HG03103 (cell line): ENCODE measurements around the gene TFF1.

Experiments used
- ATAC-seq: cut with Tn5 transposase; IDR thresholded peaks from one replicate; pipeline ENCODE4 v1.9.1; 2021; ENCODE audit warnings: low read depth; ENCODE audit not compliant: unreplicated experiment

Gene TFF1

GRCh38 chr21:42400525-42400924, 34.2 kb upstream of the TFF1 start:
- ATAC-seq: no peak

GRCh38 chr21:42398436-42399028, 32.2 kb upstream of the TFF1 start:
- ATAC-seq: no peak

- ATAC-seq: no peak
Observed at GRCh38 chr21:42397746-42398394, 31.5 kb upstream of the TFF1 start.

GRCh38 chr21:42396799-42397745, 30.7 kb upstream of the TFF1 start:
- ATAC-seq: no peak

- no peak for ATAC-seq
Observed at GRCh38 chr21:42395905-42396651, 29.7 kb upstream of the TFF1 start, which contains the start of gene TMPRSS3. TMPRSS3 (minus strand) TSS chr21:42396052; CDS start chr21:42395417, 635 bp downstream.

- ATAC-seq: no peak
Observed at GRCh38 chr21:42395302-42395701, 29.0 kb upstream of the TFF1 start.

GRCh38 chr21:42393443-42393950, 27.2 kb upstream of the TFF1 start:
- ATAC-seq: no peak

- ATAC-seq: no peak
Observed at GRCh38 chr21:42392731-42393442, 26.6 kb upstream of the TFF1 start.

GRCh38 chr21:42391297-42391696, 25.0 kb upstream of the TFF1 start:
- ATAC-seq: no peak

- no peak for ATAC-seq
Observed at GRCh38 chr21:42390696-42391095, 24.4 kb upstream of the TFF1 start.

GRCh38 chr21:42390193-42390592, 23.9 kb upstream of the TFF1 start:
- no peak for ATAC-seq

GRCh38 chr21:42389449-42389835, 23.1 kb upstream of the TFF1 start:
- ATAC-seq: no peak

GRCh38 chr21:42388740-42389448, 22.6 kb upstream of the TFF1 start:
- no peak for ATAC-seq

GRCh38 chr21:42387843-42388340, 21.6 kb upstream of the TFF1 start:
- ATAC-seq: no peak

GRCh38 chr21:42387164-42387563, 20.8 kb upstream of the TFF1 start:
- ATAC-seq: no peak

- ATAC-seq: no peak
Observed at GRCh38 chr21:42386034-42386591, 19.8 kb upstream of the TFF1 start.

- ATAC-seq: no peak
Observed at GRCh38 chr21:42385619-42386018, 19.3 kb upstream of the TFF1 start.

GRCh38 chr21:42384989-42385388, 18.7 kb upstream of the TFF1 start:
- no peak for ATAC-seq
